NCI-H1930 (cell line): Measurements from ENCODE around the gene GPRIN1.

Source experiments
- DNase-seq, 2 experiments: peaks; one replicate each; lab custom pipeline; 2025; lab: John Stamatoyannopoulos, UW

The GPRIN1 gene

DNA sequence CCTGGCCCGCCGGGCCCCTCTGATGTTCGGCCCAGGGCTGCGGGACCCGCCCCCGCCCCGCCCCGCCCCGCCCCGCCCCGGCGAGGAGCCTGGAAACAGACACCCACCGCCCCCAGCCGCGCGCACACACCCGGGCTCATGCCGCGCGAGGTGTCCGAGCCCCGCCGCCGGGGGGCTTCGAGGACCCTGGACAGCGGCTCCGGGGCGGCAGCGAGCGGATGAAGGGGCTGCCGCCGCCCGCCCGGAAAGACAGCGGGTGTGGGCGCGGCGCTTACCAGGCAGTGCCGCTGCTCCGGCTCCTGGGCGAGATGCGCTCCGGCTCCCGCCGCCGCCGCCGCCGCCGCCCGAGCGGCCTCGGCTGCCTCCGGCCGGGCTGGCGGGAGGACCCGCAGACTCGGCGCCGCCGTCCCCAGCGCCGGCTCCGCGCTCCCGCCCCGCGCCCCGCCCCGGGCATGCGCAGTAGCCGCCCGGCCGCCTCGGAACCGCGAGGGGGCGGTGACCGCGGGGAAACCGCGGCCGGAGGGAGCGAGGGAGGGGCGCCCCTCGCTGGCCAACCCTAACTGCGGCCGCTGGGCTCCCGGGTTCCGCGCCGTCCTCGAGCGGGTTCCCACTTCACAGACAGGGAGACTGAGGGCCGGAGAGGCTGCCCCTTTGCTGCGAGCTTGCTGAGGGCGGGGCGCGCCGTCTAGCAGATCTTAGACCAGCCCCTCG is at the start of gene GPRIN1:
Gene GPRIN1, minus strand, starts transcription at position 433 of the 711 bp plus-strand sequence. CDS start 10,322 bp downstream, outside the sequence.
- peak; percentile 39 to 80 for DNase-seq

DNA sequence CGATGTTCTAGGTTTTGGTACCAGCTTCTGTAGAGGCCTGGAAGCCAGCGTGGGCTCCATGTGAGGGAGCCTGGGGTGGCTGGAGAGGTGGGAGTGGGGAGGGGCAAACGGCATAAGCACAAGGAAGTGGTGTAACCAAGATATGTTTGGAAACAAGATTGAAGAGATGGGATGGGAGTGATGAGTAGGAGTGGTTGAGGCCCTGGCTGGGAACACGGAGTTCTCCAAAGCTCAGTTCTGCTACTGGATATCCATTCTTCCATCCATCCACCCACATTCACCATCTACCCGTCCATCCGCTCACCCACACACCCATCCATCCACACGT is 49.5 kb upstream of the GPRIN1 start:
- DNase-seq: no peak

DNA sequence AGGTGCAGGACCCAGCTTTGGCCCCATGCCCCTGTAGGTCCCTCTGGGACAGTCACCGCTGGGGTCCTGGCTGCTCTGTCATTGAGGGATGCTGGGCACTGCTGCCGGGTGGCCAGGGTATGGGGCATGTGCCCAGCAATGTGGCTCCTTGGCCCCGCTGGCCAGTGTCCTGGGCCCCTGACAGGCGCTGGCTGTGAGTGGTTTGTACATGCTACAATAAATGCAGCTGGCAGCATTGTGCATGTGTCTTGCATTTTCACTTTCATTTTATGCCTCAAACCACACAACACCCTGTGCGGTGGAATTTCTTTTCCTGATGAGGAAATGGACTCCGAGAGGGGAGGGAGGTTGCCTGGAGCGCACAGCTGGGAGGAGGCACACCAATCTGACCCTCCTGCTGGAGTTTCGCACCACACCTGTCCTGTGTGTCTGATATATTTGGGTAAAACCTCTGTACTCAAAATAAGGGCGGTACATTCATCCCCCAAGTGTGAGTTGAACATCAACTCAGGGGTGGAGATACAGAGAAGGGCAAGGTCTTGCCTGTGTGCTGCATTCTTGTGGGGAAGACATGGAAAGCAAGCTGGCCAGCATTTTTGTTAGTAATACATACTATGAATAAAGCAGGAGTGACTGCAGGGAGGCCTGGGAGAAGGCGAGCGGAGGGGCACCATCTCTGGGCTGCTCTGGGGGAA is 49.0 kb upstream of the GPRIN1 start:
- no peak for DNase-seq

DNA sequence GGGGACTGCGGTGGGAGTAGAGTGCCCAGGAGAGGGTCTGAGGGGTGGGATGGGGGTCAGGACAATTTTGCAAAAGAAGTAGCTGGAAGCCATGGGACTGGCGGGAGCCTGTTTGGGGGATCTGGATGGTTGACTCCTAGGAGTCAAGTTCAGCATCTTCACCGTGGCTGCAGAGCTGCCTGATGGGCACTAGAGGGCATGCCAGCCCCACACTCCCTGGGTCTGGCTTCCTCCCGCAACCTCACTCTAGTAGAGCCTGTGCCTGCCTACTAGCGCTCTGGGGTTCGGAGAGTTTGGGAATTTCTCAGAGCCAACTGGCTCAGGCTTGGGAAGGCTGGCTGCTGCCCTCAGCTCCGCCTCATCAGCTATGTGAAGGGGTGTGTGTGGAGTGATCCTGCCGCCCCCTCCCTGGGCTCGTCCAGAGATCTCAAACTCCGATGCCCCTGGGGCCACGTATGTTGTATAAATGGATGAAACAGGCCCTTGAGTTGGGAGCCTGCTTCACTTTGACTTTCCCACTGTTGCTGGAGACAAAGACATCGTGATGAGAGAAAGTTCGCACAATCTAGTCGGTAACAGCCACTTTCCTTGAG is 48.1 kb upstream of the GPRIN1 start:
- peak; percentile 20 to 30 for DNase-seq

DNA sequence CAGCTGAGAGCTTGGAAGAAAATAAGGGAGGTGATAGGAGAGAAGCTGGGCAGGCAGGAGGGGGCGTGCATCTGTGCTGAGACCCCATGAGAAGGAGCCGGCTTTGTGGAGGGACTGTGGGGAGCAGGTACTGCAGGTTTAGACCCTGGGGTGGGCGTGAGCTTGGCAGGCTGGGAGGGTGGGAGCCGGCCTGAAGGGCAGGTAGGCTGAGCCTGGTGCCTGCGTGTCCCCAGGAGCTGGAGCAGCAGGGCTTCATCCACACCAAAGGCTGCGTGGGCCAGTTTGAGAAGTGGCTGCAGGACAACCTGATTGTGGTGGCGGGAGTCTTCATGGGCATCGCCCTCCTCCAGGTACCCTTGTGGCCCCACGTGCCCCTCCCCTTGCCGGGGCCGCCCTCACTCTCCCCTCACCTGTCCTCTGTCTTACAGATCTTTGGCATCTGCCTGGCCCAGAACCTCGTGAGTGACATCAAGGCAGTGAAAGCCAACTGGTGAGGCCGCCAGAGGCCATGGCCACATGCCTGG is 46.6 kb upstream of the GPRIN1 start:
- no peak for DNase-seq

DNA sequence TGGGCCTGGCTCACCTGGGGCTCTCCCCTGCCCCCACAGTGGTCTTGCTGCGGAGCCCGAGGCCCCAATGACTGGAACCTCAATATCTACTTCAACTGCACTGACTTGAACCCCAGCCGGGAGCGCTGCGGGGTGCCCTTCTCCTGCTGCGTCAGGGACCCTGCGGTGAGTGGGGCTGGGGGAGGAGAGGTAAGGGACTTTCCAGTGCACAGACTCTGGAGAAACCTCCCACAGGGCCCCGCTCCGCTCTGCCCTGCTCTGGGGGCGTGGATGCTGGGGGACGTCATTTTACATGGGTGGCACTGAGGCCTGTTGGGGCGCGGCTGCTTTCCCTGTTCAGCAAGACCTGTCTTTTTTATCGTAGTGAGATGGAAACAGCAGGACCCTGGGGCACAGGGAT is 44.9 kb upstream of the GPRIN1 start:
- no peak for DNase-seq

DNA sequence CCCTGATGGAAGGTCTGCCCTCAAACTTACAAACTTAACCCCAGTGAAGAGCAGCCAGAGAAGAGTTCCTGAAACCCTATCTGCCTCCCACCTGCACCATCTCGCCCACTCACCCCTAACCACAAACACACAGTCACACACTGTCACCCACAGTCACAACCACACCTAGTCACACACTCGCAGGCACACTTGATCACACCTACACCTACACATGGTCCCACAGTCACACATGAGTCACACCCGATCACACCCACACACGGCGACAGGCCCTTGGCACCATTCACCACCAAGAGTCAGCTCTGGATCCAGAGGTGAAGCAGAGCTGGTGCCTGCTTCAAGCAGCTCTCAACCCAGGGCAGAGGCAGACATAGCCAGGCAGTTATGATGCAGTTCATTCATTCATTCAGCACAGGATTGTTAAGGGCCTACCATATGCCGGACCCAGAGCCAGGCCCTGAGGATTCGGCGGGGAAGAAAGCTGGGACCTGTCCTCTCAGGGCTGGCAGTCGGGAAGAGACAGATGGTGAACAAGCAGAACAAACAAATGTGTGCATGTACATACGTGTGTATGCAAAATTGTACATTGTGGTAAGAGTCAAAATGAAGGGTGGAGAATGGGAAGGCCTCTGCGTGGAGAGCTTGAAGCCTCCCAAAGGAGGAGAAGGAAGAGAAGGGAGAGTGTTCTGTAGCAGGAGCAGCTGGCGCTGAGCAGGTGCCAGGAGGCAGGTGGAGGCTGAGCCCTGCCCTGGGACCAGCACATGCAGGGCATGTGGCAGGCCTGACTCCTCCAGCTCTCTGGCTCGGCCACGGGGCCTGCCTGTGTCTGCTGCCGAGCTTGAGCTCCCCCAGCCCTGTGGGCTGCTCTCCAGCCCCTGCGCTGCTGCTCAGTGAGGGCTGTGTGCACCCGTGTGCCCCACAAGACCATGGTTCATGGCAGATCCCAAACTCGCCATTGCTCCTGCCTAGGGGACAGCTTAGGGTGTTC is 43.7 kb upstream of the GPRIN1 start:
- no peak for DNase-seq

DNA sequence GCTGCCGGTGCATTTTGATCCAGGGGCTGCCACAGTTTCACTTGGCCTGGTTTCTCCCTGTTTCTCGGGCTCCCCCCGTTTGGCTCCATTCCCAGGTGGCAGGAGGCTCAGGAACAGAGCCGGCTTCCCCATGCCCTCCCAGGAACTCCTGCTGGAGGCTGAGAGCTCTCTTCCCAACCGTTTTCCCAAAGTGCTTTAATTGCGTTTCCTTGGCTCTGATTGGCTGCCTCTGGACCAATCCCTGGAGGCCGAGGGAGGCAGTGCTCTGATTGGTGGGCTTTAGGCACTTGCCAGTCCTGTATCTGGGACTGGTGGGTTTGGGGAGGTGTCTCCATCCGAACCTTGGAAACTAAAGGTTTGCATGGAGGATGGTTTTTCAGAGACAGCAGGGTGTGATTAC is 42.2 kb upstream of the GPRIN1 start:
- DNase-seq: no peak

DNA sequence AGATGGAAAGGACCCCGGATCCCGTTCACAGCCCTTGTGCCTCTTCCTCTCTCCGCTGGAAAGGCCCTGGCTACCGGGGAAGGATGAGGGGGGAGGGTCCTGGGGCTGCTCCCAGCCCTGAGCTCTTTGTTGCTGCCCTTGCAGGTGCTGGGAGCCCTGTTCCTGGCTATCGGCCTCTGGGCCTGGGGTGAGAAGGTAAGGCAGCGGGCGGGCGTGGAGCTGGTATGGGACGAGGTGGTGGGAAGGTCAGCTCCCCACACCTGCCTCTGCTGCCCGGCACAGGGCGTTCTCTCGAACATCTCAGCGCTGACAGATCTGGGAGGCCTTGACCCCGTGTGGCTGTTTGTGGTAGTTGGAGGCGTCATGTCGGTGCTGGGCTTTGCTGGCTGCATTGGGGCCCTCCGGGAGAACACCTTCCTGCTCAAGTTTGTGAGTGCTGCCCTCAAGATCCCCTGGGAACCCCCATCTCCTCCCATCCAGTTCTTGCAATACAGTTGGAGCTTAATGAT is 41.6 kb upstream of the GPRIN1 start:
- no peak for DNase-seq

DNA sequence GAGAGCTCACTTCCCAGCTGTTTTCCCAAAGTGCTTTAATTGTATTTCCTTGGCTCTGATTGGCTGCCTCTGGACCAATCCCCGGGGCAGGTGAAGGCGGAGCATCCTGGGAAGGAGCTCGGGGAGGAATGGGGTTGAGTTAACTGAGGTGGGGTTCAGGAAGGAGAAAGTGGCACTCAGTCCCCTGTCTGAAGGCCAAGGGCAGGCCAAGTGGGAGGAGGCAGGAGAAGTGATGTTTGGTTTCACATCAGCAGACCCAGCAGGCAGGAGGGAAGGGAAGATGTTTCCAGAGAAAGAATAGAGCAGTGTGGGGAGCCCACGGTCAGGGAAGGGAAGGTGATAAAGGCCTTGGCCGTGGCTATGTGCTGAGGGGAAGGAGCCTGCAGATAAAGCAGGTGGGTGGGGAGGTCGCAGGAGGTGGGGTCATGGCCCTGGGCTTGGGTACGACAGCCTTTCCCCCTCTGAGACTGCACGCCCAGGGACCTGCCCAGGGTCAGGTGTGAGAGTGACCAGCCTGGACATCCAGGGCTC is 40.5 kb upstream of the GPRIN1 start:
- DNase-seq: no peak

DNA sequence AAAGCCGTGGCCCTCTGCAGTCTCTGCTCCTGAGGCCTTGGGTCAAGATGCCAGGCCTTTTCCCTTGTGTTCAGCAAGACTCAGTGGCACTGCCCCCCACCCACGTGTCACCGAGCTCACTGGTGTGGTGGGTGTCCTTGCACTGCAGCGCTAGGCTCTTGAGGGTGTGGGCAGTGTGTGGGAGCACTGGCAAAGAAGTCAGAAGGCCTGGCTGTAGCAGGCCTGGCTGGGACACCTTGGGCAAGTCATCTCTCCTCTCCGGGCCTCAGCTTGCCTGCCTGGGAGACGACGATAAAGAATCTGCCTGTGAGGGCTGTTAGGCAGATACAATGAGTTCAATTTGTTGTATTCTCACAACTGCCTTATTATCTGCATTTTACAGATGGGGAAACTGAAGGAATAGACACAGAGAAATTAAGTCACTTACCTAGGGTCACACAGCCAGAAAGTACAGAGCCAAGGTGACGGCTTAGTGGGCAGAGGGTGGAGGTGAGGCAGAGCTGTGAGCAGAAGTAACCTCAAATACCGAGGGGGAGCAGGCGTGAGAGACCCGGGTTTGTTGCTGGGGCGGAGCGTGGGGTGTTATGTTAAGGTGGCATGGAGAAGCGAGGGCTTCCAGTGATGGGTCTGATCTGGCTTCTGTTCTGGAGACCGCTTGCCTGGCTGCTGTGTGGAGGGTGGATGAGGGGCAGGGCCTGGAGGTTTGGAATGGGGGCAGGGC is 38.7 kb upstream of the GPRIN1 start:
- no peak for DNase-seq

DNA sequence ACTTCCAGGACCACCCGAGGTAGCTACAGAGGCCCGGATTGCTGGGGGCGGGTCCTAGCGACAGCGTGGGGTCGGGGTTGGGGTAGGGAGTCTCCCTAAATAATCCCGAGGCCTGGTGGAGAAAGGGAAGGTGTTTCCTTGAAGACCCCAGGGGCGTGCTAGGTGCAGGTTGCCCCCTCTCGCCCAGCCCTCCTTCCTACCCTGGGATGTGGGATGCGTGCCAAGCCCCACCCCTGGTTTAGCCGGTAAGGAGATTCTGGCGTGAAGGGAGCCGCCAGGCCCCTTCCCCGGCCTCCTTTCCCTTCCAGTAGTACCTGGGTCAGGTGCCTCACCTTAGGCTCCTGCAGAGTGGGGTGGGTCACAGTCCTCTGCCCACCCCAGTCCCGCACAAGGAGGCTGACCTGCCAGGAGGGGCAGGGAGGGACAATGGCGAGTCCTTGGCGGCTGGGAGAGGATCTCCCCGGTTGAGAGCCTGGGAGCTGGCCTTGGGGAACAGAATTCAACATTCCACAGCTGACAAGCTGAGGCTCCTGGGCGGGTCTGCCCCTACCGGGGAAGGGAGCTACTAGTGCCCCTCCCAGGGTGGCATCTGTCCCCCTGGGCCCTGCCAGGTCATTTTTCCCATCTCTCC is 38.0 kb upstream of the GPRIN1 start:
- DNase-seq: no peak

DNA sequence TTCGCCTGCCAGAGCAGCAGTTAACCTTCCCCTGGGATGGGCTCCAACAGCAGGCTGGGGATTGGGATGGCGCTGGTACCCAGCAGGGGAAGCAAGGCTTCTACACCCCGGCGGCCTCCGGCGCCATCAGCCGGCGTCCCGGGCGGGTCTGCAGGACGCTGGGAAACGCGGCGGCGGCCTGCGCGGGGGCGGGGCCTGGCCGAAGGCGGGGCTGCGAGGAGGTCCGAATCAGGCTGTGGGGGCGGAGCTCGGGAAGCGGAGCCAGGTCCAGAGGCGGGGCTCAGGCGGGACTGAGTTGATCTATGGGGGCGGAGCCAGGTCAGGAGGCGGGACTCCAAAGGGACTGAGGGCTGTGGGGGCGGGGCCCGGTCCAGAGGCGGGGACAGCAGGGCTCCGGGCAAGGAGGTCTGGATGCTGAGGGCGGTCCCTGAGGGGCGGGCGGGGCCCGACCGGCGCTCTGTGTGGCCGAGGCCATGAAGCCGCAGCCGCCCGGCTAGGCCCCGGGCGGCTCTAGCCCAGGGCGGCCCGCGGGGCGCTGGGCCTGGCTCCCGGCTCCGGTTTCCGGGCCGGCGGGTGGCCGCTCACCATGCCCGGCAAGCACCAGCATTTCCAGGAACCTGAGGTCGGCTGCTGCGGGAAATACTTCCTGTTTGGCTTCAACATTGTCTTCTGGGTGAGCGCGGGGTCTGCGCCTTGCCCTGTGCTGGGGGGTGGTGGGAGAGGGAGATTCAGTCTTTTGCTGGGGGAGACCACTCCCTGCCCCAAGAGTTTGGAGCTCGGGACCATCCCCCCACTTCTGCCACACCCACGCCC is 37.3 kb upstream of the GPRIN1 start, which contains the start of gene TSPAN17:
Gene TSPAN17, plus strand, starts transcription at position 455 of the 813 bp plus-strand sequence. Its CDS starts 132 bp downstream, at position 587.
- peak; percentile 92 to 93 for DNase-seq

DNA sequence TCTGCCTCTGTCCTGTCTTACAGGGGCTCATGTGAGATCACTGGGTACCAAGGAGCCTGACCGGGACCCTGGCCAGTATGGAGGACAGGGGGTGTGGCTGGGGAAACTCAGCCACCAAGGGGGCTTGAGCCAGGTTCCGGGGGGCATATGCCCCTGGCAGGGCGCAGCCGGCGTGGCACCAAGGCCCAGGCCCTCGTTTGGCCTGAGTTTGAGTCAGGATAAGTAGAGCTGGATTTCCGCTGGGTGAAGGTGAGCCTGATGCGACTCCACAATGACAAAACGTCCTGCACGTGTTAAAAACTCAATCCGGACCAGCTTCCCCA is 36.7 kb upstream of the GPRIN1 start:
- DNase-seq: no peak

DNA sequence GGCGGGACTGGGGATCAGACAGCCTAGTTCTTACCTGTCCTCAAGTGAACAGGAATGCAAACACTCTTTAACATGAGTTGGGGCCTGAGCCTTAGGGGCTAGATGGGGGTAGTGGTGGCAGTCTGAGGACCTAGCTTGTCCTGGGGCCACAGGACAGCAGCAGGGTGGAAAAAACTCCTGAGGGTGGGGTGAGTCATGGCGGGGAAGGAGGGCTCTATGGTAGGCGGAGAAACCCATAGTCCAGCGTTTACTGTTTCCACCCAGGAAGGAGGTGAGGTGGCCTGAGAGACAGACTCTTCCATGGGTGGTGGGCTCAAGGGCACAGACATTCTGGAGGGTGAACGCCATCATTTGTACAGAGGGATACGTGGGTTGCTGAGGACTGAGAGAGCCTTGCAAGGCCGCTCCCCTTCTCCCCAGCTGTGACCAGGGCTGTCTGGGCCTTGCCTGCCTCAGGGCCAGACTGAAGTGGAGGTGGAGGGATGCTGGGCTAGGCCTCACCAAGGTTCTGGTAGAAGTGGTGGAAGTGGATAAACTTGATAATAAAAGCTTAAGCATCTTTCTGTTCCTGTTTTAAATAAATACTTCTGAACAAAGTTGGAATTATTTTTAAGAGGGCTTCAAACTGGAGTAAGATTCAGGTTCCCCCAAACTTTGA is 36.2 kb upstream of the GPRIN1 start:
- no peak for DNase-seq

DNA sequence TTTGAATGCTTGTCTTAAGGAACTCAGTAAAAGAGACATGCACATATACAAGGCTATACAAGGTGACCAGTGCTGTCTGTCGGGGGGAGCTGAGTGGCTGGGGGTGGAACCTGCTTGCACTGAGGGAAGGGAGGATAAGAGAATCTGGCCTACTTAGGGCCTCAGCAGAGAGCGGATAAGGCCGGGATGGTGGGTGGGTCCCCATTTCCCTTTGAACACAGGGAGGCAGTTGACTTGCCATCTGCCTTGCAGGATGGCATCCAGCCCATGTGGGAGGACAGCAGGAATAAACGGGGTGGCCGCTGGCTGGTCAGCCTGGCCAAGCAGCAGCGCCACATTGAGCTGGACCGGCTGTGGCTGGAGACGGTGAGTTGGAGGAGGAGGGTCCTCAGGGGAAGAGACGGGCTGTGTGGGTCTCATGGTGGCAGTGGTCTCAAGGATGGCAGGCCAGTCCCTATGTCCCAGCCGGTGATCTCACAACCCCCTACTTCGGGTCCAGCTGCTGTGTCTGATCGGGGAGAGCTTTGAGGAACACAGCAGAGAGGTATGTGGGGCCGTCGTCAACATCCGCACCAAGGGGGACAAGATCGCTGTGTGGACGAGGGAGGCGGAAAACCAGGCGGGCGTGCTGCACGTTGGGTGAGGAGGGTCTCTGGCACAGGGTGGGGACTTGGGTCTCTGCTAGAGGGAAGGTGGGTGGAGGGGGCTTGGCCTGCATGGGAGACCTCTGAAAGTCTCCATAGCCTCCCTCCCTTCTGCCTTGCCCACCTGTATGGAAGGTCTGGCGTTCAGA is 35.1 kb upstream of the GPRIN1 start:
- DNase-seq: no peak

DNA sequence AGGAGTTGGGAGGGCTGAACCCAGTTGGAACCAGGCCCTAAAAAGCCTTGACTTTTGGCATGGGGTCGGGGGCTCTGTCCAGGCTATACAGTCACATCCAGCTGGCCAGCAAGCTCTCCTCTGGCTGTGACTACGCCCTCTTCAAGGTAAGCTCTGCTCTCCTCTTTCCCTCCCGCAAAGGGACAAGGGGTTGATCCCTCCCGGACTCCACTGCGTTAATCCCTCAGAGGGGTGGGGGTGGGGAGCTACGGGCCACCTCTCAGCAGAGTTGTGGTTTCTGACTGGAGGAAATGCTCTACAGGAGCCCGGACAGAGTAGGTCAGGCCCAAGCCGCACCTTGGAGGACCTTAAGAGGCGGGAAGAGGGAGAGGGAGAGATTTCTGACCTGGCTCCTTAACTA is 34.3 kb upstream of the GPRIN1 start:
- DNase-seq: no peak
